ENCODE results near the gene GART. TPM values are rescaled to one million over a fixed set of nuclear protein-coding genes. Genes with fewer than 3 reads are reported as not detected.

Gene GART
- total RNA-seq, 1 donor from 2014 or later = 66.8 TPM

- Mint-ChIP-seq H3K36me3 (ENCODE audit: unreplicated experiment) (peaks cover 6% of the 10 kb centered on the region), H3K27me3 (ENCODE audit: unreplicated experiment) (peaks cover 2% of the 10 kb centered on the region), H3K27ac (ENCODE audit: unreplicated experiment) (peak within 1 kb of the TSS; percentile 89), H3K4me1 (ENCODE audit: unreplicated experiment) (peaks cover 11% of the 10 kb centered on the region), H3K4me3 (ENCODE audit: unreplicated experiment) (peak within 1 kb of the TSS; percentile 82), H3K9me3 (ENCODE audit: unreplicated experiment) (no peaks in the 10 kb centered on the region)
- TF ChIP-seq CTCF (IDR thresholded peaks at IDR 0.05) = no peak
- DNase-seq (ENCODE audit: extremely low spot score, unreplicated experiment) = peak; percentile 97
These were observed 50.4 kb downstream of the GART start, which contains the start of gene DNAJC28 for GRCh38 chr21:33491373-33492102. DNAJC28 (minus strand) TSS chr21:33491716; CDS start chr21:33489393, 2,323 bp downstream.

GRCh38 chr21:33490991-33491372 lies 50.9 kb downstream of the GART start:
- H3K9me3 Mint-ChIP-seq (ENCODE audit: unreplicated experiment) = no peaks in the 10 kb centered on the region

GRCh38 chr21:33488936-33489335 lies 53.0 kb downstream of the GART start:
- Mint-ChIP-seq H3K9me3 (ENCODE audit: unreplicated experiment) (no peaks in the 10 kb centered on the region), H3K4me1 (ENCODE audit: unreplicated experiment) (peaks cover 11% of the 10 kb centered on the region), H3K36me3 (ENCODE audit: unreplicated experiment) (peaks cover 6% of the 10 kb centered on the region), H3K4me3 (ENCODE audit: unreplicated experiment) (no peak overlapping the region), H3K27ac (ENCODE audit: unreplicated experiment) (no peak overlapping the region), H3K27me3 (ENCODE audit: unreplicated experiment) (no peaks in the 10 kb centered on the region)
- no peak for DNase-seq (ENCODE audit: extremely low spot score, unreplicated experiment)
- TF ChIP-seq CTCF (IDR thresholded peaks at IDR 0.05) = no peak

More at GRCh38 chr21:33490991-33491372, 50.9 kb downstream of the GART start:
- peak overlapping the region; percentile 82 for H3K4me3 Mint-ChIP-seq (ENCODE audit: unreplicated experiment)
- no peak for TF ChIP-seq CTCF (IDR thresholded peaks at IDR 0.05)
- H3K27ac Mint-ChIP-seq (ENCODE audit: unreplicated experiment) = peak overlapping the region; percentile 77
- H3K27me3 Mint-ChIP-seq (ENCODE audit: unreplicated experiment) = peaks cover 2% of the 10 kb centered on the region
- peaks cover 6% of the 10 kb centered on the region for H3K36me3 Mint-ChIP-seq (ENCODE audit: unreplicated experiment)
- H3K4me1 Mint-ChIP-seq (ENCODE audit: unreplicated experiment) = peaks cover 11% of the 10 kb centered on the region
- DNase-seq (ENCODE audit: extremely low spot score, unreplicated experiment) = no peak

GRCh38 chr21:33487996-33488395 lies 53.9 kb downstream of the GART start:
- no peak for TF ChIP-seq CTCF (IDR thresholded peaks at IDR 0.05)
- DNase-seq (ENCODE audit: extremely low spot score, unreplicated experiment) = no peak
- Mint-ChIP-seq H3K36me3 (ENCODE audit: unreplicated experiment) (peaks cover 6% of the 10 kb centered on the region), H3K27me3 (ENCODE audit: unreplicated experiment) (no peaks in the 10 kb centered on the region), H3K9me3 (ENCODE audit: unreplicated experiment) (no peaks in the 10 kb centered on the region), H3K4me1 (ENCODE audit: unreplicated experiment) (peaks cover 11% of the 10 kb centered on the region), H3K4me3 (ENCODE audit: unreplicated experiment) (no peak overlapping the region), H3K27ac (ENCODE audit: unreplicated experiment) (no peak overlapping the region)

GRCh38 chr21:33481314-33481943 lies 60.5 kb downstream of the GART start:
- H3K4me3 Mint-ChIP-seq (ENCODE audit: unreplicated experiment) = peak overlapping the region; percentile 90
- peaks cover 14% of the 10 kb centered on the region for H3K4me1 Mint-ChIP-seq (ENCODE audit: unreplicated experiment)
- no peaks in the 10 kb centered on the region for H3K36me3 Mint-ChIP-seq (ENCODE audit: unreplicated experiment)
- H3K27me3 Mint-ChIP-seq (ENCODE audit: unreplicated experiment) = no peaks in the 10 kb centered on the region
- no peak for DNase-seq (ENCODE audit: extremely low spot score, unreplicated experiment)
- H3K9me3 Mint-ChIP-seq (ENCODE audit: unreplicated experiment) = no peaks in the 10 kb centered on the region
- no peak for TF ChIP-seq CTCF (IDR thresholded peaks at IDR 0.05)
- H3K27ac Mint-ChIP-seq (ENCODE audit: unreplicated experiment) = no peak overlapping the region

Measured in osteocyte (in vitro differentiated cells).